Kidney (tissue), 14 donors: ENCODE measurements around the gene SORCS2. TPM values are rescaled to one million over a fixed set of nuclear protein-coding genes. Genes with fewer than 3 reads are reported as not detected.

ENCODE experiments used
- DNase-seq, 5 donors: peaks; one replicate each; pipeline ENCODE4 v3.0.0-alpha.2; 2013 to 2020
- FAIRE-seq: peaks from 2 replicates; lab custom pipeline; 2012; peaks lifted over from hg19 to GRCh38; lab: Jason Lieb, UNC
- H3K27ac ChIP-seq, 2 donors: one replicate each; pipeline ENCODE4 v1.7.0; 2013; ENCODE audit warnings: low read depth in 2 of 2, low read length in 2 of 2, inconsistent platforms in 1 of 2
- H3K27me3 ChIP-seq: one replicate; pipeline ENCODE4 v1.7.1; 2013; ENCODE audit warnings: low read length, inconsistent platforms; ENCODE audit not compliant: control insufficient read depth, insufficient read depth
- H3K36me3 ChIP-seq, 3 donors: one replicate each; pipeline versions ENCODE4 v1.7.0 to v1.7.1; 2013; ENCODE audit warnings: low read length in 3 of 3, control low read depth in 1 of 3, inconsistent platforms in 1 of 3; ENCODE audit not compliant: insufficient read depth in 3 of 3, control insufficient read depth in 2 of 3
- H3K4me1 ChIP-seq, 3 donors: one replicate each; pipeline versions ENCODE4 v1.7.0 to v1.7.1; 2013; ENCODE audit warnings: low read length in 3 of 3, inconsistent platforms in 1 of 3, low read depth in 1 of 3; ENCODE audit not compliant: control insufficient read depth in 2 of 3, insufficient read depth in 2 of 3
- H3K4me3 ChIP-seq, 3 donors: one replicate each; pipeline versions ENCODE4 v1.7.0 to v1.8.1; 2013; ENCODE audit warnings: low read length in 3 of 3, control low read depth in 1 of 3, inconsistent platforms in 1 of 3
- H3K9ac ChIP-seq, 3 donors: one replicate each; pipeline versions ENCODE4 v1.7.0 to v1.7.1; 2013; ENCODE audit warnings: low read length in 3 of 3, control low read depth in 1 of 3, inconsistent platforms in 1 of 3
- H3K9me3 ChIP-seq, 3 donors: one replicate each; pipeline versions ENCODE4 v1.7.0 to v1.7.1; 2013; ENCODE audit warnings: low read length in 3 of 3, control low read depth in 1 of 3, inconsistent platforms in 1 of 3; ENCODE audit not compliant: control insufficient read depth in 2 of 3, insufficient read depth in 1 of 3
- intact Hi-C: fragments of 100-400 bp; cut with DNase I; formaldehyde crosslinking; loops from one replicate; pipeline ENCODE4 v1.11.1; 2022
- polyA plus RNA-seq: library from polyadenylated mRNA; stranded (reverse); fragments of 350-450 nt; fragmentation: Illumina TruSeq; extraction: RNeasy Lipid Tissue Mini Kit (QIAGEN cat#74804); gene quantifications from one replicate; pipeline ENCODE4 v1.2.3, GENCODE V29; 2014; ENCODE audit warnings: low read depth, low replicate concordance; ENCODE audit not compliant: insufficient read depth
- total RNA-seq: library from RNA; stranded (reverse); fragmentation: NEBNext Ultra II Directional; extraction: Animal tissue kit (Norgen Biotek cat#: 25700); gene quantifications from one replicate; pipeline ENCODE4 v1.2.1, GENCODE V29; 2021
- TF ChIP-seq, protein P1 (sequence below): IDR thresholded peaks from 3 replicates; pipeline ENCODE4 v1.5.1; 2012; ENCODE audit warnings: mild to moderate bottlenecking, moderate library complexity, borderline replicate concordance; ENCODE audit not compliant: insufficient read depth; ENCODE audit errors: extremely low read depth
- donor health status: control.
- donor health status: control.
- donor health status: control.
- donor health status: control.
- donor health status: control.
- donor health status: DM: yes; HTN: yes; CAD: no.
- donor health status: Normal renal cell carcinoma (clear cell type).

The SORCS2 gene
- total and polyA plus RNA-seq, 2 donors from 2014 or later, result 6.1 to 9.1 TPM

DNA sequence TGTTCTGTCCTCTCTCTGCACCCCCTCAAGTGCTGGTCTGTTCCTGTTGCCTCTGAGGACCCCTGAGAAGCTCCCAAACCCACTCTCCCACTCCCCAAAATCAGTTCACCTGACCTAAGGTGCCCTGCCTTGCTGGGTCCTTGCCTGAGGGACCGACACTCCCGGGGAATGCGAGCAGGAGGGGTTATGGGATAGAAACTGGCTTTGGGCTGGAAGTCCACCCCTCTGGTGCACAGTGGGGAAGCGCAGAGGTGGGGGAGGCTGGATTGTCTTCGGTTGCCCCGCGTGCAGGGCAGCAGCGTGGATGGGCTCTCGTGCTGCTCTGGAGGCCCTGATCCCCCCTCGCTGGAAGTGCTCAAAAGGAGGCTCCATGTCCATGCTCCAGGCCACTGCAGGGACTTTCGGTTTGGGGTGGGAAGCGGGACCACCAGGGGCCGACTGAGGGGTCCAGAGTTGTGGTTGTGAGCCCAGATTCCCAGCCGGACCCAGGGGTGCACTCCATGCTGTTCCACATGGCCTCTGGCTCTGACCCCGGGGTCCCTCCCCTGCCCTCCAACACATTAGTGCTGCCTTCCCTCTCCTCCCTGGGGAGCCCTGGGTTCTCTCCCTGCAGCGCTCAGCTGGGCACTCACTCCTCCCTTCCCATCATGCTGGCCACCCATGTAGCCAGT is 7.6 kb downstream of the SORCS2 start:
- H3K9ac ChIP-seq, result no peak overlapping the region
- H3K27me3 ChIP-seq, result no peaks in the 10 kb centered on the region
- TF ChIP-seq, protein P1, sequence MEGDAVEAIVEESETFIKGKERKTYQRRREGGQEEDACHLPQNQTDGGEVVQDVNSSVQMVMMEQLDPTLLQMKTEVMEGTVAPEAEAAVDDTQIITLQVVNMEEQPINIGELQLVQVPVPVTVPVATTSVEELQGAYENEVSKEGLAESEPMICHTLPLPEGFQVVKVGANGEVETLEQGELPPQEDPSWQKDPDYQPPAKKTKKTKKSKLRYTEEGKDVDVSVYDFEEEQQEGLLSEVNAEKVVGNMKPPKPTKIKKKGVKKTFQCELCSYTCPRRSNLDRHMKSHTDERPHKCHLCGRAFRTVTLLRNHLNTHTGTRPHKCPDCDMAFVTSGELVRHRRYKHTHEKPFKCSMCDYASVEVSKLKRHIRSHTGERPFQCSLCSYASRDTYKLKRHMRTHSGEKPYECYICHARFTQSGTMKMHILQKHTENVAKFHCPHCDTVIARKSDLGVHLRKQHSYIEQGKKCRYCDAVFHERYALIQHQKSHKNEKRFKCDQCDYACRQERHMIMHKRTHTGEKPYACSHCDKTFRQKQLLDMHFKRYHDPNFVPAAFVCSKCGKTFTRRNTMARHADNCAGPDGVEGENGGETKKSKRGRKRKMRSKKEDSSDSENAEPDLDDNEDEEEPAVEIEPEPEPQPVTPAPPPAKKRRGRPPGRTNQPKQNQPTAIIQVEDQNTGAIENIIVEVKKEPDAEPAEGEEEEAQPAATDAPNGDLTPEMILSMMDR, result no peak
- H3K4me1 ChIP-seq, result no peaks in the 10 kb centered on the region
- H3K36me3 ChIP-seq, result no peaks in the 10 kb centered on the region
- peak in 2 of 5 donors; percentile 31 to 54 for DNase-seq
- H3K27ac ChIP-seq, result no peak overlapping the region
- FAIRE-seq, result no peak
- no peaks in the 10 kb centered on the region for H3K9me3 ChIP-seq
- intact Hi-C loops, result loop anchor here (10.0 kb wide), 1 partner anchor 95 kb away; no protein-coding TSS in a partner anchor
- no peak overlapping the region for H3K4me3 ChIP-seq

DNA sequence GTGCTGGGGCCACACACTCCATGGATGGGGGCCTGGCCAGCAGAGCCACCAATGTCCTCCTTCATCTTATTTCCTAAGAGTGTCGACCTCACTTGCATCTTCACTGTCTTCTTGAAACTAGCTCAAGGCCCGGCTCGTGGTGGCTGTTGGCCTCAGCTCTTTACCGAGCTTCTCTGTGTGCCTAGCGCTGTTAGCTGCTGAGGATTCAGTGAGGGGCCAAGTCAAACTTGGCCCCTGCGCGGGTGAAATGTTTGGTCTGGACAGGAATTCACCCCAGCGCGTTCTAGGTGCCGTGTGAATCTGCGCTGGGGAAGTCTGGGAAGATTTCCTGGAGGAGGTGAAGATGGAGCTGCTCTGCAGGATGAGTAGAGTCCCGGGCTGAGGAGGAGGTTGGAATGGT is 8.5 kb downstream of the SORCS2 start:
- no peak overlapping the region for H3K27ac ChIP-seq
- H3K9ac ChIP-seq, result no peak overlapping the region
- H3K27me3 ChIP-seq, result no peaks in the 10 kb centered on the region
- FAIRE-seq (no peak), DNase-seq (peak in 2 of 5 donors; percentile 17 to 18)
- intact Hi-C loops, result no loop called here
- H3K9me3 ChIP-seq, result no peaks in the 10 kb centered on the region
- TF ChIP-seq, protein P1, result no peak
- H3K4me3 ChIP-seq, result no peak overlapping the region
- no peaks in the 10 kb centered on the region for H3K4me1 ChIP-seq
- H3K36me3 ChIP-seq, result no peaks in the 10 kb centered on the region

DNA sequence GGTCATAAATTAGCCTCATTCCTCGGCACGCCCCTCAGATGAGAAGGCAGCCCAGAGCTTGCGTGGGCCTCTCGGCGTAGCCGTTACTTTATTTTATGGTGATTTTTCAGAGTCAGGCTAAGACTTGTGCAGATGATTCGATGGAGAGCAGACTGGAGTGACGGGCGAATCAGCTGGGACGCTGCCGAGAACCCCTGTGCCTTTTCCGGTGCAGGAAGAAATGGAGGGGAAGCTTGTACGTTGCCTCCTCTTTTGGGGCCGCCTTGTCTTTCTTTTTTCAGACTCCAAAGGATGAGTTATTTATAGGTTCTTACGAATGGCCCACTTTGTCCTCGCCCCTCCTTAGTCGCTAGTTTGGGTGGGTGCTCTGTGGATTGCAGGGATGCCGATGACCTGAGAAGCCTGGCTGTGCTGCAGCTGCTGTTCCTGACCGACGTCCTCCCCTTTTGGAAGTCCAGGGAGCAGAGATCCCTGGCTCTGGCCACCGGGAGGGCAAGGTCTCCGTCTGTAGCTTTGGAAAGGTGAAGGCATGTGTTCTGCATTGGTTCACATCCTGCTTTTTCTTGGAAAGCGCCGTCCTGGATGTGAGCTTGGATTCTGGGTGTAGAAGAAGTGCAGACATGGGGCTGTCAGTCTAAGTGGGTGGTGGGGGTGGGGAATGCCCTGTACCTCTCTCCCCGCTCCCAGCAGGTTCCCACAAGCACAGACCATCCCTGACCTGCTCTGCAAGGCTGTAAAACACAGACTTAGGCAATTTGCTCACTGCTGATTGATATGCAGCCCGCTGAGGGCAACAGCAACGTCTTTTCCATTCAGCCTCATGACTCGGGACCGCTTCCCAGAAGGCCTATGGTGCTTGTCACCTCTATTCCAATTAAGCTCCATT is 9.3 kb downstream of the SORCS2 start:
- H3K27ac ChIP-seq, result no peak overlapping the region
- H3K9ac ChIP-seq, result no peak overlapping the region
- H3K4me1 ChIP-seq, result no peaks in the 10 kb centered on the region
- H3K9me3 ChIP-seq, result no peaks in the 10 kb centered on the region
- TF ChIP-seq, protein P1, result no peak
- no peaks in the 10 kb centered on the region for H3K36me3 ChIP-seq
- no peaks in the 10 kb centered on the region for H3K27me3 ChIP-seq
- peak in 3 of 5 donors; percentile 28 to 49 (median 43) for DNase-seq
- no peak for FAIRE-seq
- intact Hi-C loops, result no loop called here
- H3K4me3 ChIP-seq, result no peak overlapping the region
